GM12891 (cell line): ENCODE measurements around the gene AP2A2.

Experiments
- POLR2A ChIP-seq: IDR thresholded peaks from 2 replicates; pipeline ENCODE4 v1.6.1; 2011; ENCODE audit warnings: low read depth, low read length, control low read depth
- POLR2AphosphoS5 ChIP-seq: IDR thresholded peaks from 2 replicates; pipeline ENCODE4 v1.6.1; 2011; ENCODE audit warnings: low read depth, low read length, control low read depth
- POU2F2 ChIP-seq: IDR thresholded peaks from 2 replicates; pipeline ENCODE4 v1.6.1; 2011; ENCODE audit warnings: low read depth, mild to moderate bottlenecking, control low read depth, low read length, moderate library complexity
- SPI1 ChIP-seq: IDR thresholded peaks from 2 replicates; pipeline ENCODE4 v1.6.1; 2011; ENCODE audit warnings: low read depth, low read length, control low read depth
- TAF1 ChIP-seq: IDR thresholded peaks from 2 replicates; pipeline ENCODE4 v1.6.1; 2011; ENCODE audit warnings: low read depth, low read length, control low read depth

DNA sequence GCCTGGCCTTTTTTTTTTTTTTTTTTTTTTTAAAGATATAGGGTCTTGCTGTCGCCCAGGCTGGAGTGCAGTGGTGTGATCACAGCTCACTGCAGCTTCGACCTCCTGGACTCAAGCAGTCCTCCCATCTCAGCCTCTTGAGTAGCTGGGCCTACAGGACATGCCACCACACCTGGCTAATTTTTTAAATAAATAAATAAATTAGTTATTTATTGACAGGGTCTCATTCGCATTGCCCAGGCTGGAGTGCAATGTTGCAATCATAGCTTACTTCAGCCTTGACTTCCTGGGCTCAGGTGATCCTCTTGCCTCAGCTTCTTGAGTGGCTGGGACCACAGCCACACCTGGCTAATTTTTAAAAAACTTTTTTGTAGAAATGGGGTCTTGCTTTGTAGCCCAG is 10.5 kb downstream of the AP2A2 start:
- no peak for TF ChIP-seq POLR2A
- no peak for TF ChIP-seq POLR2AphosphoS5
- TF ChIP-seq SPI1: no peak
- no peak for TF ChIP-seq TAF1
- TF ChIP-seq POU2F2: no peak
